ENCODE data around the gene TVP23B.
"Not testable (repeated sequence)": the region's sequence is repeated elsewhere in the genome, so short reads cannot be mapped to it uniquely, and the experiment has no call there.

- not testable (repeated sequence) for TF ChIP-seq PATZ1 (tag by site-specific recombination; IDR thresholded peaks at IDR 0.05); ZNF785 (tag by site-specific recombination; IDR thresholded peaks at IDR 0.05); ZBTB49 (tag by site-specific recombination; IDR thresholded peaks at IDR 0.05; ENCODE audit: low read depth); ZBTB44 (tag by site-specific recombination; IDR thresholded peaks at IDR 0.05); CTCF (tag by site-specific recombination; IDR thresholded peaks at IDR 0.05); ATF2 (tag by site-specific recombination; IDR thresholded peaks at IDR 0.05; ENCODE audit: low read depth); ZBTB7A (tag by site-specific recombination; IDR thresholded peaks at IDR 0.05; ENCODE audit: low read depth); ZNF600 (tag by site-specific recombination; IDR thresholded peaks at IDR 0.05)
These were observed 10.4 kb downstream of the TVP23B start for GRCh38 chr17:18791402-18791801.
